GM23248 (cell line): ENCODE results near the gene ACP6. TPM values are rescaled to one million over a fixed set of nuclear protein-coding genes. Genes with fewer than 3 reads are reported as not detected.

Experiments
- DNase-seq: peaks from one replicate; pipeline ENCODE4 v3.0.0-alpha.2; 2015
- H2AFZ ChIP-seq: fragments of 200-600 bp; sonication (generic); 2 replicates; pipeline ENCODE4 v1.6.1; 2016; ENCODE audit warnings: antibody characterized with exemption
- H3F3A ChIP-seq: fragments of 200-600 bp; sonication (generic); 2 replicates; pipeline ENCODE4 v1.6.1; 2016; ENCODE audit warnings: mild to moderate bottlenecking, antibody characterized with exemption, mixed run types; ENCODE audit not compliant: insufficient read depth
- H3K27ac ChIP-seq: fragments of 200-600 bp; sonication (generic); 2 replicates; pipeline ENCODE4 v1.5.1; 2016; ENCODE audit warnings: mild to moderate bottlenecking
- H3K27me3 ChIP-seq: fragments of 200-600 bp; sonication (generic); replicated peaks from 2 replicates; pipeline ENCODE4 v1.6.1; 2016; ENCODE audit warnings: mild to moderate bottlenecking; ENCODE audit not compliant: insufficient read depth
- H3K36me3 ChIP-seq: fragments of 200-600 bp; sonication (generic); 2 replicates; pipeline ENCODE4 v1.6.1; 2016; ENCODE audit warnings: low read depth, mild to moderate bottlenecking
- H3K4me1 ChIP-seq: fragments of 200-600 bp; sonication (generic); 2 replicates; pipeline ENCODE4 v1.6.1; 2016; ENCODE audit warnings: mild to moderate bottlenecking; ENCODE audit not compliant: insufficient read depth
- H3K4me2 ChIP-seq: fragments of 200-600 bp; sonication (generic); one replicate; pipeline ENCODE4 v1.6.1; 2016; ENCODE audit warnings: mild to moderate bottlenecking; ENCODE audit not compliant: unreplicated experiment
- H3K4me3 ChIP-seq: fragments of 200-600 bp; sonication (generic); 2 replicates; pipeline ENCODE4 v1.5.1; 2016; ENCODE audit warnings: mild to moderate bottlenecking
- H3K79me2 ChIP-seq: fragments of 200-600 bp; sonication (generic); 2 replicates; pipeline ENCODE4 v1.6.1; 2016; ENCODE audit warnings: mild to moderate bottlenecking; ENCODE audit not compliant: insufficient read depth
- H3K9ac ChIP-seq: fragments of 200-600 bp; sonication (generic); 2 replicates; pipeline ENCODE4 v1.6.1; 2016; ENCODE audit warnings: mild to moderate bottlenecking
- H3K9me2 ChIP-seq: fragments of 200-600 bp; sonication (generic); 2 replicates; pipeline ENCODE4 v1.6.1; 2016; ENCODE audit warnings: mixed run types, mild to moderate bottlenecking, moderate library complexity; ENCODE audit not compliant: insufficient read depth
- H3K9me3 ChIP-seq: fragments of 200-600 bp; sonication (generic); one replicate; pipeline ENCODE4 v1.6.1; 2017; ENCODE audit warnings: low read depth
- H4K20me1 ChIP-seq: fragments of 200-600 bp; sonication (generic); 2 replicates; pipeline ENCODE4 v1.6.0; 2016; ENCODE audit not compliant: insufficient read depth
- EZH2 ChIP-seq: fragments of 200-600 bp; sonication (generic); IDR thresholded peaks from 2 replicates; pipeline ENCODE4 v1.6.1; 2018; ENCODE audit warnings: antibody characterized with exemption, mild to moderate bottlenecking; ENCODE audit not compliant: insufficient read depth, poor library complexity, severe bottlenecking
- EZH2phosphoT487 ChIP-seq: fragments of 200-600 bp; sonication (generic); IDR thresholded peaks from 2 replicates; pipeline ENCODE4 v1.6.1; 2018; ENCODE audit warnings: antibody characterized with exemption, moderate library complexity, mild to moderate bottlenecking, low read depth; ENCODE audit not compliant: insufficient read depth
- WGBS, 2 experiments: methylation state at CpG; one replicate each; pipeline ENCODE4 v1.1.6; 2015 to 2017; ENCODE audit warnings: low lambda C conversion rate in 2 of 2, low coverage in 1 of 2; ENCODE audit errors: missing lambda C conversion rate in 2 of 2; 5-methylcytosine and 5-hydroxymethylcytosine counted together
- in situ Hi-C: fragments of 300-500 bp; cut with MboI; formaldehyde crosslinking; loops from 2 replicates; pipeline ENCODE4 v1.15.0; 2020
- polyA plus RNA-seq: library from polyadenylated mRNA; unstranded; fragments of >200 nt; fragmentation: Nextera tagmentation; extraction: Ambion mirVana; gene quantifications from 2 replicates; pipeline ENCODE4 v1.2.1, GENCODE V29; 2016
- total RNA-seq: library from RNA; depleted of rRNA; stranded (reverse); fragments of >200 nt; shearing (Covaris generic); gene quantifications from 2 replicates; pipeline ENCODE4 v1.2.3, GENCODE V29; 2014

ACP6 gene
- total and polyA plus RNA-seq, 2 experiments from 2014 or later, result 9.1 to 11.0 TPM

GRCh38 chr1:147717051-147717705 lies 46.9 kb upstream of the ACP6 start:
- TF ChIP-seq EZH2 (no peak), EZH2phosphoT487 (no peak)
- Histone ChIP-seq H3K27ac (no peak overlapping the region), H3K9me2 (no peaks in the 10 kb centered on the region), H3K9ac (no peak overlapping the region), H3K4me3 (no peak overlapping the region), H3K79me2 (no peaks in the 10 kb centered on the region), H3F3A (no peaks in the 10 kb centered on the region), H3K4me2 (no peak overlapping the region), H4K20me1 (no peaks in the 10 kb centered on the region), H3K9me3 (no peaks in the 10 kb centered on the region), H3K27me3 (peaks cover 8% of the 10 kb centered on the region), H3K4me1 (no peaks in the 10 kb centered on the region), H2AFZ (no peak overlapping the region), H3K36me3 (no peaks in the 10 kb centered on the region)
- in situ Hi-C loops, result no loop called here
- no peak for DNase-seq
- 48 to 54% methylated on average over 6 of the region's 6 CpGs for WGBS, 2 experiments

GRCh38 chr1:147712605-147713004 lies 42.3 kb upstream of the ACP6 start:
- H3K27me3 ChIP-seq, result peaks cover 4% of the 10 kb centered on the region
- no peak overlapping the region for H3K9ac ChIP-seq
- H2AFZ ChIP-seq, result no peak overlapping the region
- no peak overlapping the region for H3K27ac ChIP-seq
- TF ChIP-seq EZH2phosphoT487, result no peak
- H3K36me3 ChIP-seq, result no peaks in the 10 kb centered on the region
- no peak for DNase-seq
- no peaks in the 10 kb centered on the region for H3K9me2 ChIP-seq
- no peak overlapping the region for H3K4me2 ChIP-seq
- no peaks in the 10 kb centered on the region for H3K79me2 ChIP-seq
- H3K4me1 ChIP-seq, result no peaks in the 10 kb centered on the region
- H3F3A ChIP-seq, result no peaks in the 10 kb centered on the region
- H3K4me3 ChIP-seq, result no peak overlapping the region
- no peaks in the 10 kb centered on the region for H3K9me3 ChIP-seq
- in situ Hi-C loops, result no loop called here
- H4K20me1 ChIP-seq, result no peaks in the 10 kb centered on the region

- H3K4me1 ChIP-seq, result no peaks in the 10 kb centered on the region
- peak overlapping the region; percentile 49 for H3K4me3 ChIP-seq
- H4K20me1 ChIP-seq, result no peaks in the 10 kb centered on the region
- H3K36me3 ChIP-seq, result no peaks in the 10 kb centered on the region
- H3K9me3 ChIP-seq, result no peaks in the 10 kb centered on the region
- H3K9me2 ChIP-seq, result no peaks in the 10 kb centered on the region
- DNase-seq, result peak; percentile 88
- H3K9ac ChIP-seq, result 0 out of 2 replicates have a peak overlapping the region, but pooled peaks have one; percentile 26
- H3K4me2 ChIP-seq, result peak overlapping the region; percentile 62
- H2AFZ ChIP-seq, result peak overlapping the region; percentile 86
- in situ Hi-C loops, result no loop called here
- TF ChIP-seq EZH2phosphoT487 (no peak), EZH2 (no peak)
- no peaks in the 10 kb centered on the region for H3K27me3 ChIP-seq
- H3F3A ChIP-seq, result no peaks in the 10 kb centered on the region
- no peaks in the 10 kb centered on the region for H3K79me2 ChIP-seq
- H3K27ac ChIP-seq, result no peak overlapping the region
- 52 to 53% methylated on average over 10 of the region's 10 CpGs for WGBS, 2 experiments
Observed at GRCh38 chr1:147700042-147701006, 30.0 kb upstream of the ACP6 start.

- Histone ChIP-seq H3K27ac (no peak overlapping the region), H3K9me3 (no peaks in the 10 kb centered on the region), H3K4me3 (no peak overlapping the region), H3F3A (no peaks in the 10 kb centered on the region), H3K4me2 (no peak overlapping the region), H3K36me3 (no peaks in the 10 kb centered on the region), H3K79me2 (no peaks in the 10 kb centered on the region), H3K27me3 (no peaks in the 10 kb centered on the region), H3K9ac (no peak overlapping the region), H4K20me1 (no peaks in the 10 kb centered on the region), H2AFZ (no peak overlapping the region), H3K9me2 (no peaks in the 10 kb centered on the region), H3K4me1 (no peaks in the 10 kb centered on the region)
- no peak for DNase-seq
- TF ChIP-seq EZH2, result no peak
- no peak for TF ChIP-seq EZH2phosphoT487
- WGBS, 2 experiments, result 32 to 35% methylated on average over 3 of the region's 3 CpGs
- in situ Hi-C loops, result no loop called here
Observed at GRCh38 chr1:147699686-147700041, 29.3 kb upstream of the ACP6 start.
